ENCODE measurements around the gene NOTO. TPM values are rescaled to one million over a fixed set of nuclear protein-coding genes. Genes with fewer than 3 reads are reported as not detected.

The NOTO gene
- total and polyA plus RNA-seq, 2 of the 8 experiments (the other 6 are each of a cell fraction or from before 2014, with no cell fraction given), result 0.33 to 0.54 TPM

GRCh38 chr2:73243884-73244570 is 41.7 kb downstream of the NOTO start:
- Histone ChIP-seq H3K36me3 (ENCODE audit: control insufficient read depth in 2 of 4, insufficient read depth in 4 of 4, low read length in 3 of 4) (peaks cover 46 to 95% (median 76%) of the 10 kb centered on the region in 4 experiments), H3K4ac (replicated peaks; ENCODE audit: insufficient read length, low read depth, low read length) (no peak overlapping the region), H3K14ac (ENCODE audit: insufficient read length) (no peak overlapping the region), H4K20me1 (replicated peaks in 1 of 2; ENCODE audit: control insufficient read depth in 1 of 2, insufficient read depth in 2 of 2, low read length in 2 of 2) (peaks cover 4 to 17% of the 10 kb centered on the region in 2 experiments), H3K23ac (ENCODE audit: insufficient read length) (no peak overlapping the region), H3K4me1 (replicated peaks in 1 of 4; ENCODE audit: control insufficient read depth in 3 of 4, insufficient read depth in 4 of 4, low read length in 3 of 4) (peaks cover 0 to 2% (median under 1%) of the 10 kb centered on the region in 4 experiments; a peak in 1 of 7 replicates), H2AK5ac (ENCODE audit: low read depth, low read length) (no peak overlapping the region), H3K56ac (replicated peaks; ENCODE audit: insufficient read length, low read depth, low read length) (no peak overlapping the region), H3K9ac (replicated peaks in 1 of 4; ENCODE audit: extremely low read depth in 1 of 4, low read depth in 3 of 4, low read length in 3 of 4) (no peak overlapping the region), H3K4me3 (ENCODE audit: extremely low read depth in 1 of 4, insufficient read depth in 2 of 4, low read depth in 3 of 4, low read length in 4 of 4) (no peak overlapping the region), H2BK12ac (ENCODE audit: low read depth, low read length) (no peak overlapping the region), H3K27ac (ENCODE audit: low read depth, low read length) (no peak overlapping the region), H2BK5ac (ENCODE audit: low read depth, low read length) (no peak overlapping the region), H3K27me3 (replicated peaks in 1 of 4; ENCODE audit: control insufficient read depth in 3 of 4, extremely low read depth in 1 of 4, insufficient read depth in 3 of 4, low read length in 3 of 4) (no peaks in the 10 kb centered on the region), H3K9me3 (ENCODE audit: insufficient read depth in 2 of 2, low read depth in 1 of 2, low read length in 1 of 2) (no peaks in the 10 kb centered on the region), H3K79me1 (ENCODE audit: low read depth, low read length) (peaks cover 2% of the 10 kb centered on the region; the same call in 1 of the 2 replicates), H4K8ac (ENCODE audit: extremely low read depth, insufficient read depth, low read length) (no peak overlapping the region), H2BK15ac (ENCODE audit: low read length) (no peak overlapping the region), H4K91ac (replicated peaks; ENCODE audit: insufficient read length, low read length) (no peak overlapping the region), H2BK20ac (ENCODE audit: low read length) (no peak overlapping the region), H2AFZ (ENCODE audit: low read length) (no peak overlapping the region), H3K23me2 (ENCODE audit: low read depth, low read length) (no peaks in the 10 kb centered on the region), H4K5ac (ENCODE audit: insufficient read length, low read depth, low read length) (no peak overlapping the region), H2BK120ac (replicated peaks; ENCODE audit: low read depth, low read length) (no peak overlapping the region), H3K4me2 (ENCODE audit: insufficient read depth in 1 of 2, low read depth in 2 of 2, low read length in 2 of 2) (no peak overlapping the region), H3K79me2 (ENCODE audit: control insufficient read depth in 1 of 2, insufficient read depth in 2 of 2, low read length in 2 of 2) (peaks cover 7 to 37% of the 10 kb centered on the region in 2 experiments), H3K18ac (ENCODE audit: extremely low read depth, low read length) (no peak overlapping the region)
- ChIA-PET POLR2A (ENCODE audit: partially characterized antibody) (interaction anchor here (1.2 to 6.5 kb wide), 5 partner anchors 9 to 25 kb away, joined by 4 to 65 read pairs (median 5); partner anchors contain the start of genes CCT7 and PRADC1), CTCF (ENCODE audit: partially characterized antibody) (interaction anchor here (0.9 to 1.3 kb wide), 6 partner anchors 9 to 32 kb away, joined by 3 to 8 read pairs (median 4); no protein-coding TSS in a partner anchor)
- 88% methylated on average over 5 of the region's 5 CpGs; no CpG with 5 or more reads in 1 of the 2 experiments for WGBS, 2 experiments (ENCODE audit: extremely low coverage in 1 of 2, insufficient coverage in 1 of 2, insufficient read length in 1 of 2, insufficient replicate concordance in 2 of 2, low coverage in 1 of 2, low lambda C conversion rate in 2 of 2, missing lambda C conversion rate in 1 of 2)
- FAIRE-seq (no peak), DNase-seq (ENCODE audit: low read depth in 1 of 2, low spot score in 2 of 2) (no peak)
- no peak for TF ChIP-seq JUN (IDR thresholded peaks at IDR 0.05; ENCODE audit: low read depth, low read length)

Measured in H1 (cell line).